H9 (cell line): ENCODE measurements around the gene TMEM156. TPM values are rescaled to one million over a fixed set of nuclear protein-coding genes. Genes with fewer than 3 reads are reported as not detected.

ENCODE experiments used
- DNase-seq: peaks from one replicate; pipeline ENCODE4 v3.0.0-alpha.2; 2017
- H2AFZ ChIP-seq: one replicate; pipeline ENCODE4 v1.6.1; 2013; ENCODE audit warnings: mild to moderate bottlenecking, low read length, control low read depth, moderate library complexity
- H2AK5ac ChIP-seq: 2 replicates; pipeline ENCODE4 v1.6.1; 2013; ENCODE audit warnings: low read length, control low read depth, mixed read lengths; ENCODE audit not compliant: insufficient read length
- H2BK120ac ChIP-seq: one replicate; pipeline ENCODE4 v1.6.1; 2013; ENCODE audit warnings: low read depth, mild to moderate bottlenecking, low read length, control low read depth, inconsistent platforms; ENCODE audit not compliant: poor library complexity, severe bottlenecking
- H2BK12ac ChIP-seq: 2 replicates; pipeline ENCODE4 v1.6.1; 2013; ENCODE audit warnings: low read length, control low read depth, mixed read lengths, low read depth; ENCODE audit not compliant: insufficient read length
- H2BK15ac ChIP-seq: 2 replicates; pipeline ENCODE4 v1.6.1; 2013; ENCODE audit warnings: low read depth, low read length, control low read depth
- H2BK20ac ChIP-seq: one replicate; pipeline ENCODE4 v1.6.1; 2013; ENCODE audit warnings: low read depth, mild to moderate bottlenecking, low read length, control low read depth, inconsistent platforms; ENCODE audit not compliant: poor library complexity, severe bottlenecking
- H2BK5ac ChIP-seq: 2 replicates; pipeline ENCODE4 v1.6.1; 2013; ENCODE audit warnings: low read length, control low read depth, mixed read lengths; ENCODE audit not compliant: insufficient read length
- H3K14ac ChIP-seq: 2 replicates; pipeline ENCODE4 v1.6.1; 2013; ENCODE audit warnings: low read length, control low read depth; ENCODE audit not compliant: insufficient read depth
- H3K18ac ChIP-seq: 2 replicates; pipeline ENCODE4 v1.6.1; 2013; ENCODE audit warnings: low read depth, mild to moderate bottlenecking, mixed read lengths, low read length, control low read depth; ENCODE audit not compliant: insufficient read length
- H3K23ac ChIP-seq: 2 replicates; pipeline ENCODE4 v1.6.1; 2013; ENCODE audit warnings: low read length, control low read depth, mixed read lengths, low read depth; ENCODE audit not compliant: insufficient read length
- H3K23me2 ChIP-seq: 2 replicates; pipeline ENCODE4 v1.6.1; 2013; ENCODE audit warnings: low read depth, mild to moderate bottlenecking, mixed read lengths, low read length, control low read depth; ENCODE audit not compliant: insufficient read length, poor library complexity, severe bottlenecking
- H3K27ac ChIP-seq: 2 replicates; pipeline ENCODE4 v1.5.1; 2013; ENCODE audit warnings: low read length, control low read depth, mixed read lengths, low read depth; ENCODE audit not compliant: insufficient read length
- H3K27me3 ChIP-seq: 2 replicates; pipeline ENCODE4 v1.6.1; 2013; ENCODE audit warnings: low read length, control low read depth, inconsistent platforms; ENCODE audit not compliant: insufficient read depth
- H3K4ac ChIP-seq: 2 replicates; pipeline ENCODE4 v1.6.1; 2013; ENCODE audit warnings: low read depth, mild to moderate bottlenecking, control low read depth, inconsistent platforms, low read length, moderate library complexity
- H3K4me1 ChIP-seq: 2 replicates; pipeline ENCODE4 v1.6.1; 2013; ENCODE audit warnings: low read length, control low read depth, inconsistent platforms; ENCODE audit not compliant: insufficient read depth
- H3K4me2 ChIP-seq: 2 replicates; pipeline ENCODE4 v1.6.1; 2013; ENCODE audit warnings: low read length, control low read depth, mixed read lengths; ENCODE audit not compliant: insufficient read length, insufficient read depth
- H3K56ac ChIP-seq: 2 replicates; pipeline ENCODE4 v1.6.1; 2013; ENCODE audit warnings: low read depth, mild to moderate bottlenecking, mixed read lengths, low read length, control low read depth; ENCODE audit not compliant: insufficient read length
- H3K79me1 ChIP-seq: 2 replicates; pipeline ENCODE4 v1.6.1; 2013; ENCODE audit warnings: low read depth, mild to moderate bottlenecking, moderate library complexity, low read length, control low read depth, inconsistent platforms; ENCODE audit not compliant: insufficient read depth, poor library complexity, severe bottlenecking
- H3K79me2 ChIP-seq: 2 replicates; pipeline ENCODE4 v1.6.1; 2013; ENCODE audit warnings: low read length, control low read depth, inconsistent platforms; ENCODE audit not compliant: insufficient read depth
- H3K9ac ChIP-seq: 2 replicates; pipeline ENCODE4 v1.6.1; 2013; ENCODE audit warnings: low read length, control low read depth, mixed read lengths; ENCODE audit not compliant: insufficient read length; ENCODE audit errors: extremely low read depth
- H3K9me3 ChIP-seq: one replicate; pipeline ENCODE4 v1.6.1; 2013; ENCODE audit warnings: low read depth, low read length, inconsistent platforms; ENCODE audit not compliant: control insufficient read depth
- H3T11ph ChIP-seq: one replicate; pipeline ENCODE4 v1.6.1; 2013; ENCODE audit warnings: mild to moderate bottlenecking, low read length, control low read depth, inconsistent platforms
- H4K20me1 ChIP-seq: one replicate; pipeline ENCODE4 v1.6.1; 2013; ENCODE audit not compliant: control insufficient read depth, insufficient read length, insufficient read depth
- H4K5ac ChIP-seq: 2 replicates; pipeline ENCODE4 v1.6.1; 2013; ENCODE audit warnings: low read depth, mild to moderate bottlenecking, mixed read lengths, low read length, control low read depth; ENCODE audit not compliant: insufficient read length
- H4K8ac ChIP-seq: replicated peaks from 2 replicates; pipeline ENCODE4 v1.6.1; 2013; ENCODE audit warnings: low read length, control low read depth, mixed read lengths, low read depth; ENCODE audit not compliant: insufficient read length
- H4K91ac ChIP-seq: 2 replicates; pipeline ENCODE4 v1.6.1; 2013; ENCODE audit warnings: low read depth, mild to moderate bottlenecking, moderate library complexity, mixed read lengths, low read length, control low read depth; ENCODE audit not compliant: insufficient read length
- H3K27ac Mint-ChIP-seq, 3 experiments: 2 replicates in 2 of 3; 3 replicates in 1 of 3; pipeline ENCODE4 v1.8.0; 2020 to 2021; ENCODE audit warnings: mixed read lengths in 3 of 3, mild to moderate bottlenecking in 1 of 3, moderate library complexity in 1 of 3
- H3K27me3 Mint-ChIP-seq: 2 replicates; pipeline ENCODE4 v1.8.0; 2021; ENCODE audit warnings: low read depth, mild to moderate bottlenecking, moderate library complexity, mixed read lengths
- H3K36me3 Mint-ChIP-seq, 3 experiments: 2 replicates in 2 of 3; 3 replicates in 1 of 3; pipeline ENCODE4 v1.8.0; 2020 to 2021; ENCODE audit warnings: low read depth in 3 of 3, mixed read lengths in 3 of 3; ENCODE audit not compliant: insufficient read depth in 1 of 3
- H3K4me1 Mint-ChIP-seq, 2 experiments: 2 replicates each; pipeline ENCODE4 v1.8.0; 2020; ENCODE audit warnings: mixed read lengths in 2 of 2
- H3K4me3 Mint-ChIP-seq, 2 experiments: 2 replicates in 1 of 2; 3 replicates in 1 of 2; pipeline ENCODE4 v1.8.0; 2020 to 2021; ENCODE audit warnings: mild to moderate bottlenecking in 2 of 2, mixed read lengths in 2 of 2, moderate library complexity in 1 of 2
- H3K9me3 Mint-ChIP-seq, 2 experiments: 2 replicates in 1 of 2; 3 replicates in 1 of 2; pipeline ENCODE4 v1.8.0; 2020; ENCODE audit warnings: mild to moderate bottlenecking in 2 of 2, mixed read lengths in 2 of 2, moderate library complexity in 1 of 2
- WGBS: extraction: QIAGEN DNeasy Blood & Tissue Kit; methylation state at CpG from one replicate; pipeline ENCODE4 v1.1.7; 2013; ENCODE audit warnings: missing lambda C conversion rate, low lambda C conversion rate, mixed read lengths; ENCODE audit not compliant: insufficient read length; ENCODE audit errors: extremely low coverage; 5-methylcytosine and 5-hydroxymethylcytosine counted together
- total RNA-seq: library from RNA; stranded (reverse); gene quantifications from 2 replicates; pipeline ENCODE4 v1.2.1, GENCODE V29; 2021
- TF ChIP-seq, protein P1 (sequence below): fragments of 200-600 bp; sonication (generic); conservative IDR thresholded peaks from 3 replicates; pipeline ENCODE4 v1.8.0; 2021; ENCODE audit warnings: antibody characterized with exemption, mild to moderate bottlenecking

TMEM156 gene
- total RNA-seq, 1 experiment from 2014 or later, result not detected

GRCh38 chr4:38957261-38957815 lies 74.9 kb downstream of the TMEM156 start:
- no peaks in the 10 kb centered on the region for H3K36me3 Mint-ChIP-seq
- Histone ChIP-seq H2BK12ac (no peak overlapping the region), H2BK120ac (no peak overlapping the region), H3K18ac (no peak overlapping the region), H3K9ac (no peak overlapping the region), H2BK15ac (no peak overlapping the region), H3K27me3 (no peaks in the 10 kb centered on the region), H3K4me2 (no peak overlapping the region), H3K56ac (no peak overlapping the region), H3K14ac (no peak overlapping the region), H3T11ph (no peak overlapping the region), H4K8ac (no peak overlapping the region), H3K9me3 (no peaks in the 10 kb centered on the region), H2BK5ac (no peak overlapping the region), H3K79me1 (no peaks in the 10 kb centered on the region), H2BK20ac (no peak overlapping the region), H4K5ac (no peak overlapping the region), H3K23me2 (no peaks in the 10 kb centered on the region), H4K20me1 (no peaks in the 10 kb centered on the region), H2AK5ac (no peak overlapping the region), H4K91ac (no peak overlapping the region), H3K27ac (no peak overlapping the region), H3K79me2 (no peaks in the 10 kb centered on the region), H2AFZ (no peak overlapping the region), H3K23ac (no peak overlapping the region), H3K4me1 (no peaks in the 10 kb centered on the region), H3K4ac (no peak overlapping the region)
- WGBS, result no CpG with 5 or more reads among the region's 5 CpGs
- DNase-seq, result no peak
- no peak overlapping the region for H3K27ac Mint-ChIP-seq
- H3K4me1 Mint-ChIP-seq, result peaks cover 2 to 7% of the 10 kb centered on the region in 2 experiments; a peak in 2 of 4 replicates
- TF ChIP-seq, protein P1, sequence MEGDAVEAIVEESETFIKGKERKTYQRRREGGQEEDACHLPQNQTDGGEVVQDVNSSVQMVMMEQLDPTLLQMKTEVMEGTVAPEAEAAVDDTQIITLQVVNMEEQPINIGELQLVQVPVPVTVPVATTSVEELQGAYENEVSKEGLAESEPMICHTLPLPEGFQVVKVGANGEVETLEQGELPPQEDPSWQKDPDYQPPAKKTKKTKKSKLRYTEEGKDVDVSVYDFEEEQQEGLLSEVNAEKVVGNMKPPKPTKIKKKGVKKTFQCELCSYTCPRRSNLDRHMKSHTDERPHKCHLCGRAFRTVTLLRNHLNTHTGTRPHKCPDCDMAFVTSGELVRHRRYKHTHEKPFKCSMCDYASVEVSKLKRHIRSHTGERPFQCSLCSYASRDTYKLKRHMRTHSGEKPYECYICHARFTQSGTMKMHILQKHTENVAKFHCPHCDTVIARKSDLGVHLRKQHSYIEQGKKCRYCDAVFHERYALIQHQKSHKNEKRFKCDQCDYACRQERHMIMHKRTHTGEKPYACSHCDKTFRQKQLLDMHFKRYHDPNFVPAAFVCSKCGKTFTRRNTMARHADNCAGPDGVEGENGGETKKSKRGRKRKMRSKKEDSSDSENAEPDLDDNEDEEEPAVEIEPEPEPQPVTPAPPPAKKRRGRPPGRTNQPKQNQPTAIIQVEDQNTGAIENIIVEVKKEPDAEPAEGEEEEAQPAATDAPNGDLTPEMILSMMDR, result no peak
- no peaks in the 10 kb centered on the region for H3K27me3 Mint-ChIP-seq
- no peak overlapping the region for H3K4me3 Mint-ChIP-seq
- H3K9me3 Mint-ChIP-seq, result peaks cover 3 to 5% of the 10 kb centered on the region in 2 experiments; a peak in 3 of 5 replicates
